HG03159 (cell line): Measurements from ENCODE around the gene CD5L.
A peak's percentile ranks its signal among the peaks of the same experiment; 100 is the strongest.

Experiments
- ATAC-seq: cut with Tn5 transposase; IDR thresholded peaks from one replicate; pipeline ENCODE4 v1.9.1; 2021; ENCODE audit warnings: mild to moderate bottlenecking, moderate library complexity; ENCODE audit not compliant: unreplicated experiment

The CD5L gene

GRCh38 chr1:157819215-157819614, 22.4 kb downstream of the CD5L start:
- ATAC-seq = no peak

GRCh38 chr1:157813269-157813668, 28.3 kb downstream of the CD5L start:
- ATAC-seq = no peak

- peak; percentile 94 for ATAC-seq
Measured at GRCh38 chr1:157806431-157807149, 35.0 kb downstream of the CD5L start.

GRCh38 chr1:157803851-157804250, 37.8 kb downstream of the CD5L start:
- ATAC-seq = no peak

- ATAC-seq = no peak
Measured at GRCh38 chr1:157799996-157800395, 41.6 kb downstream of the CD5L start.

- no peak for ATAC-seq
Measured at GRCh38 chr1:157798211-157798610, 43.4 kb downstream of the CD5L start.

- no peak for ATAC-seq
Measured at GRCh38 chr1:157785248-157785647, 56.4 kb downstream of the CD5L start.

- ATAC-seq = no peak
Measured at GRCh38 chr1:157784801-157785200, 56.8 kb downstream of the CD5L start.

- no peak for ATAC-seq
Measured at GRCh38 chr1:157782931-157783330, 58.7 kb downstream of the CD5L start.

- peak; percentile 52 for ATAC-seq
Measured at GRCh38 chr1:157781048-157781447, 60.6 kb downstream of the CD5L start.
